Colonic mucosa (tissue), 4 donors: ENCODE measurements around the gene PDGFD. TPM values are rescaled to one million over a fixed set of nuclear protein-coding genes. Genes with fewer than 3 reads are reported as not detected.

Experiments used
- DNase-seq: peaks from one replicate; pipeline ENCODE4 v3.0.0-alpha.2; 2020
- H3K27ac ChIP-seq: fragments of 200-600 bp; one replicate; pipeline ENCODE4 v1.8.0; 2021
- H3K27me3 ChIP-seq: fragments of 200-600 bp; one replicate; pipeline ENCODE4 v1.8.0; 2021
- H3K36me3 ChIP-seq: fragments of 200-600 bp; one replicate; pipeline ENCODE4 v1.8.0; 2021
- H3K4me1 ChIP-seq: fragments of 200-600 bp; one replicate; pipeline ENCODE4 v1.8.0; 2021; ENCODE audit warnings: mild to moderate bottlenecking
- H3K4me3 ChIP-seq: fragments of 200-600 bp; one replicate; pipeline ENCODE4 v1.8.0; 2021
- H3K9ac ChIP-seq, 2 donors: one replicate each; pipeline ENCODE4 v1.7.0; 2013; ENCODE audit warnings: control low read depth in 2 of 2, low read depth in 2 of 2, low read length in 2 of 2
- H3K9me3 ChIP-seq: fragments of 200-600 bp; one replicate; pipeline ENCODE4 v1.8.0; 2021
- intact Hi-C: fragments of 100-400 bp; cut with DNase I; formaldehyde crosslinking; loops from one replicate; pipeline ENCODE4 v1.14.1; 2022
- total RNA-seq, 2 donors: library from RNA; stranded (reverse); fragmentation: NEBNext Ultra II Directional in 1 of 2; extraction: Animal tissue kit (Norgen Biotek cat#: 25700) in 1 of 2; gene quantifications; one replicate each; pipeline ENCODE4 v1.2.1, GENCODE V29; 2021
- TF ChIP-seq, protein P1 (sequence below): fragments of 200-600 bp; IDR thresholded peaks from one replicate; pipeline ENCODE4 v1.8.0; 2022; ENCODE audit warnings: antibody characterized with exemption, mild to moderate bottlenecking
- donor health status: healthy.
- donor health status: DM: no; HTN: no; CAD: no.
- donor health status: DM: no; HTN: no; CAD: no.

The PDGFD gene
- total RNA-seq, 2 donors from 2014 or later: 2.1 to 5.4 TPM

DNA sequence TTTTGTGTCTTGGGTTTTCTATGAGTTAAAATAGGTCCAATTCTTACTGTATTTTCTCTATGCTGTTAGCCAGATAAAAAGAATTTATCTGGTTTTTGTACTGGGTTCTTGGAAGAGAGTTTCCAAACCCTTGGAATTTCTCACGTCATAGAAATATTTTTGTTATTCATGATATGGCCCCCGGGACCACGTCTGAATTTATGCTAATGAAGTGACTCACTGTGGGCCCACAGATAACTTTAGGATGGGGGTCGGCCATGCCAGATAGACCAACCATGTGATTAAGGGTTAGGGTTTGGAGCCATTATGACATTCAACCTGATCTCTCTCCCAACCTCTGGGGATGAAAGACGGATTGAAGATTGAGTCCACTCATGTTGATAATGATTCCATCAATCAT, 163.1 kb downstream of the PDGFD start:
- no peak for DNase-seq
- Histone ChIP-seq H3K9ac (no peak overlapping the region), H3K4me3 (no peak overlapping the region), H3K36me3 (no peaks in the 10 kb centered on the region), H3K27ac (no peak overlapping the region), H3K27me3 (no peaks in the 10 kb centered on the region), H3K4me1 (no peaks in the 10 kb centered on the region), H3K9me3 (no peaks in the 10 kb centered on the region)
- TF ChIP-seq, protein P1, sequence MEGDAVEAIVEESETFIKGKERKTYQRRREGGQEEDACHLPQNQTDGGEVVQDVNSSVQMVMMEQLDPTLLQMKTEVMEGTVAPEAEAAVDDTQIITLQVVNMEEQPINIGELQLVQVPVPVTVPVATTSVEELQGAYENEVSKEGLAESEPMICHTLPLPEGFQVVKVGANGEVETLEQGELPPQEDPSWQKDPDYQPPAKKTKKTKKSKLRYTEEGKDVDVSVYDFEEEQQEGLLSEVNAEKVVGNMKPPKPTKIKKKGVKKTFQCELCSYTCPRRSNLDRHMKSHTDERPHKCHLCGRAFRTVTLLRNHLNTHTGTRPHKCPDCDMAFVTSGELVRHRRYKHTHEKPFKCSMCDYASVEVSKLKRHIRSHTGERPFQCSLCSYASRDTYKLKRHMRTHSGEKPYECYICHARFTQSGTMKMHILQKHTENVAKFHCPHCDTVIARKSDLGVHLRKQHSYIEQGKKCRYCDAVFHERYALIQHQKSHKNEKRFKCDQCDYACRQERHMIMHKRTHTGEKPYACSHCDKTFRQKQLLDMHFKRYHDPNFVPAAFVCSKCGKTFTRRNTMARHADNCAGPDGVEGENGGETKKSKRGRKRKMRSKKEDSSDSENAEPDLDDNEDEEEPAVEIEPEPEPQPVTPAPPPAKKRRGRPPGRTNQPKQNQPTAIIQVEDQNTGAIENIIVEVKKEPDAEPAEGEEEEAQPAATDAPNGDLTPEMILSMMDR: no peak
- intact Hi-C loops: no loop called here

DNA sequence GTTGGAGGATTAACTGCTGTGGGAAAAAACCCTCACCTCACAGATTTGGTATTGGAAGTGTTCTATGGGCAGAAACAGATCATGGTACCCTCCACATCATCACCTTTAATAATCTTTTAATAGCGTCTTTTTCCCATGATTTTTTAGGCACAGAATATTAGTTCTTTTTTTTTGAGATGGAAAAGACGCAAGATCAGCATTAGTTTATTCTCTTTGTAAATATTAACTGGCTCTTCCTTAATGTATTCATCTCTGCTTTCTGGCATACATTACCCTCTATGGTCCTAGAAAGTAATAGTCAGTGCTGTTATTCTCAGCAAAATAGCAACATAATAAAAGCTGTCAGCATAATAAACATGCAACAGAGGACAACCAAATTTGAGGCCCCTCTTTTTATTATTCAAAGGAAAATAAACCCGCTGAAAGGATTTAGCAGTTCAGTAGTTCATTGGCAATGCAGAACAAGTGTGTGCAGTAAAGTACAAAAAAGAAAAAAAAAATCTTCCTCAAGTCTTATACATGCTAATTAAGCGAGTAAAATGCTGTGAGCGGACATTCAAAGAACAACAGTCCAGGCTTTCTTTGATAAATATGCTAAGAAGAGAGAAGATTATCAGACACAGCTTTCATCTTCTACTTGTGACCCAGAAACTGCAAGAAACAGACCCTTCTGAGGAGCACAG, 165.0 kb downstream of the PDGFD start:
- no peak overlapping the region for H3K4me3 ChIP-seq
- TF ChIP-seq, protein P1: no peak
- no peaks in the 10 kb centered on the region for H3K4me1 ChIP-seq
- H3K27ac ChIP-seq: no peak overlapping the region
- DNase-seq: no peak
- no peaks in the 10 kb centered on the region for H3K27me3 ChIP-seq
- no peak overlapping the region for H3K9ac ChIP-seq
- intact Hi-C loops: no loop called here
- H3K36me3 ChIP-seq: no peaks in the 10 kb centered on the region
- H3K9me3 ChIP-seq: no peaks in the 10 kb centered on the region

DNA sequence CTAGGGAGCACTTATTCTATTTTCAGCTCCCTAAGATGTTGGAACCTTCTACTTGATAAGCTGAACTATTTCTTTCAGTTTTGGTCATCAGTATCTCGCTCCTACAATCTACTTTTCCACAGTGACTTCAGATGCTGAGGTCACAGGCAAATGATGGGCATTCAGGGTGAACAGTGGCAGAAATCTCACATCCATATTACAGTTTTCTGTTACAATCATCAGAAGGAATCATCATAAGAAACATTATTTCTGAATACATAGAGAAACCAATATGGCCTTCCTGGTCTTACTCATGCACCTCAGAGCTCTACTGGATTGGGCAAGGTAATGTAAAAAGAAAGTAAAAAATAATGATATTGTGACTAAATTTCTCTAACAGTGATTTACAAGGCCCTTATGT, 166.9 kb downstream of the PDGFD start:
- TF ChIP-seq, protein P1: no peak
- no peak overlapping the region for H3K9ac ChIP-seq
- no peak for DNase-seq
- no peak overlapping the region for H3K27ac ChIP-seq
- H3K4me1 ChIP-seq: no peaks in the 10 kb centered on the region
- no peaks in the 10 kb centered on the region for H3K36me3 ChIP-seq
- H3K9me3 ChIP-seq: no peaks in the 10 kb centered on the region
- intact Hi-C loops: no loop called here
- no peak overlapping the region for H3K4me3 ChIP-seq
- no peaks in the 10 kb centered on the region for H3K27me3 ChIP-seq

DNA sequence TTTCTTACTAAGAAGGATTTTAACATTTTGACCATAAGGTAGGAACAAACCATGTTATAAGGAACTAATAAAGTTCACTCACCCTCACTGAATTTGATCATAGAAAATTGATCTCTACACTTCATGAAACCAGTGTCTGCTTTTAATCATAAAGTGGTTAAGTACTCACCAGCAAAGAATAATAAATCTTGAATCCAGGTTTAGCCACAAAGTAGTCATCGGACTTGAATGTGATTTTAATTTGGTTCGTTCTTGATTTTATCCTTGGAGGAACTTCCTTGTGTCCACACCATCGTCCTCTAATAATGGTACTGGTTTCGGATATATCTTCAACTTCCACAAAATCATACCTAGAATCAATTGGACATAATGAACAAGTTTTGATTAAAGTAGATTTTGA, 168.1 kb downstream of the PDGFD start:
- no peak overlapping the region for H3K27ac ChIP-seq
- H3K9ac ChIP-seq: no peak overlapping the region
- DNase-seq: no peak
- no peaks in the 10 kb centered on the region for H3K4me1 ChIP-seq
- H3K4me3 ChIP-seq: no peak overlapping the region
- H3K36me3 ChIP-seq: no peaks in the 10 kb centered on the region
- H3K9me3 ChIP-seq: no peaks in the 10 kb centered on the region
- H3K27me3 ChIP-seq: no peaks in the 10 kb centered on the region
- TF ChIP-seq, protein P1: no peak
- intact Hi-C loops: no loop called here

DNA sequence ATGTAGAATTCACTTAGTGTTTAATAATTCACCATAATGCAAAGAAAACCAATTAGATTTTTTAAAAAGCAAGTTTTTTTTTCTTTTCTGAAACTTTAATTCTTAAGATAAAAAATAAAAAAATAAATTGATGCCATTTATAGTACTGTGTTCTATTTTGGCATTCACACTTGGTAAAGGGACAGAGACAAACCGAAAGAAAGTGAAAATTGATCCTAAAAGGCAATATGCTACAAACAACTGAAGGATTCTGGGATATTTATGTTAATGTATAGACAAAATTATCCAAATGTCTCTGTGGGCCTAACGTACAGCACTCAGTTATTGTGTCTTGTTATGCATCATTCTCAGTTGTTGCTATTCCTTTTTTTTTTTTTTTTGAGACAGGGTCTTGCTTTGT, 169.4 kb downstream of the PDGFD start:
- TF ChIP-seq, protein P1: no peak
- H3K9ac ChIP-seq: no peak overlapping the region
- intact Hi-C loops: no loop called here
- no peak overlapping the region for H3K27ac ChIP-seq
- no peaks in the 10 kb centered on the region for H3K36me3 ChIP-seq
- H3K4me1 ChIP-seq: no peaks in the 10 kb centered on the region
- no peak for DNase-seq
- H3K4me3 ChIP-seq: no peak overlapping the region
- no peaks in the 10 kb centered on the region for H3K9me3 ChIP-seq
- no peaks in the 10 kb centered on the region for H3K27me3 ChIP-seq
